GM18498 (cell line): ENCODE data around the gene SCGB1C2.

Experiments used
- ATAC-seq: cut with Tn5 transposase; IDR thresholded peaks from one replicate; pipeline ENCODE4 v1.9.1; 2021; ENCODE audit warnings: mild to moderate bottlenecking, moderate library complexity; ENCODE audit not compliant: unreplicated experiment

The SCGB1C2 gene

GRCh38 chr17:170130-170670, 32.8 kb downstream of the SCGB1C2 start:
- no peak for ATAC-seq

GRCh38 chr17:171871-172270, 34.5 kb downstream of the SCGB1C2 start:
- ATAC-seq = no peak

DNA sequence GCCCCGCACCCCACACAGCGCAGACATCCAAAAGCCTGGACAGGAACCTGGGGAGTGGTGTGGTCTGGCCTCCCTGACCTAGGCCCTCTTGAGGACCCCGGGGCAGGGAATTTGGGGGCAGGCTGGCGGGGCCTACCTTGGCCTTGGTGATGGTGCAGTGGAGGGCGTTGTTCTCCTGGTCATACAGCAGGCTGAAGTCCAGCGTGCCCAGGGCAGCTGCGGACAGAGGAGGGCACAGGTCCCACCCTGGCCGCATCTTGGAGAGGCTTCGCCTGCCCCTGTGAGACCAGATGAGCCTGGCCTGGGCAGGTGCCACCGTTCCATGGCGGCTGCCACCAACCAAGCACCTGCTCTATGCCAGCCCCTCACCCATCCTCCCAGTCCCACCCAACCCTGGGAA, 35.0 kb downstream of the SCGB1C2 start:
- ATAC-seq = no peak

- ATAC-seq = no peak
Observed at GRCh38 chr17:173166-173911, 36.0 kb downstream of the SCGB1C2 start.

DNA sequence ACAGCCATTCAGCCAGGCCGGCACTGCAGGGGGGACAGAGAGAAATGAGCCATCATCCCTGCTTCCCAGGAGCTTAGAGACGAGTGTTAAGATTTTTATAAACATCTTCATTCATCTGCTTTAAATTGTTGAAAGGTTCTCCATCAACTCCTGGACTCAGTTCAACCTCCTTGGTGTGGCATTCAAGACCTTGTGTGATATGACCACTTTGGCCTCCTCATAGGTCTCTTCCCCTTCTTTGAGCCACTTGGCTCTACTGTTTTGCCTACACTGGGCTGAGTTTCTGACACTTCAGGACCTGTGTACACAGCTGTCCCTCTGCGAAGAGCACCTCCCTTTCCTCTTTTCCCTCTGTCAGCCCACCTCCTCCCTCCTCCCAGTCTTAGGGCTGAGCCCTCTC, 39.8 kb downstream of the SCGB1C2 start:
- no peak for ATAC-seq

DNA sequence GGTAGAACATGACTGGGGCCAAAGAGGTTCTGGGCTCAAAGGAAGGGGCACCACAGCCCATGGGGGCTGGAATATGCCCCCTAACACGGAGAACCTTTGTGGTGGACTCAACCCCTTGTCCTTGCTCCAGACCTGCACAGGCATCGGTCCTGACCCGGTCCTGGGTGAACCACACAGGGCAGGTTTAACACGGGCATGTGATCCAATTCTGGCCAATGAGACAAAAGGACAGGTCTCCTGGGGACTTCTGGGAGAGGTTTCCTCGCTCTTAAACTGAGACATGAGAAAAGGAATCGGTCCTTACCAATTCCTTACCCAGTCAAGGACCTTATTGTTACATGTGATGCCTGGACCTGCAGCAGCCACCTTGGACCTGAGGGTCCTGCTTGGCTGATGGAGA, 40.4 kb downstream of the SCGB1C2 start:
- no peak for ATAC-seq

DNA sequence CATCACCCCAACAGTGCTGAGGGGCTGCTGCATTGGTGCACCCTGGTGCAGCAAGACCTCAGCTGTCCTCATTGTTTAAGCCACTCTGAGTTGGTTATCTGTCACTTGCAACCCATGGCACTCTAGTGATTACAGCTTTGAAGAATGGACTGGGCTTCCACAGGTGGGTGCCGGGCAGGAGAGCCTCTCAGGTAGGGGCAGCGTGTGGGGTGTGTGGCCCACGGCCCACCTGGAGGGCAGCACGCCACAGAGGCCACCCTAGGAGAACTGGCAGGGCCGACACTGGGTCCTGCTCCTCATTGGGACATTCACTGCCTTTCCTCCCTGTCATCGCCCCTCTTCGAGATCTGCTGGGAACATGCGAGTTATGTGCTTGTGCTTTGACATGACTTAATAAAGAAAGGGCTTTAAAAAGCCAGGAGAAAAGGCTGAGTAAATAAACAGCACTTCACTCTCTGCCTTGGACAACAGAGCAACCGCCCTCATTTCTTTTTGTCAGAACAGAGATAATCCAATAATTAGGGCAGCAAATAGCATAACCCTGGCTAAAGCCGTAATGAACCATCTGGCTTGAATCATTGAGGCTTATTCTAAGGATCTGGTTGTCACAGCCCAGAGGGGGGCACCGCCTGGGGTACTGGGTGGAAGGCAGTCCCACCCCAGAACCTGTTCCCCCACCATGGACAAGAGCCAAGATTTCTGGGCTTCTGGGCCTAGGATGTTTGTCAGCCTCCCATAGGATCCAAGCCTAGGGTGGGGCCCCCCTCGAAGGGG, 41.1 kb downstream of the SCGB1C2 start:
- ATAC-seq = no peak

GRCh38 chr17:179066-179432, 41.7 kb downstream of the SCGB1C2 start:
- ATAC-seq = no peak

DNA sequence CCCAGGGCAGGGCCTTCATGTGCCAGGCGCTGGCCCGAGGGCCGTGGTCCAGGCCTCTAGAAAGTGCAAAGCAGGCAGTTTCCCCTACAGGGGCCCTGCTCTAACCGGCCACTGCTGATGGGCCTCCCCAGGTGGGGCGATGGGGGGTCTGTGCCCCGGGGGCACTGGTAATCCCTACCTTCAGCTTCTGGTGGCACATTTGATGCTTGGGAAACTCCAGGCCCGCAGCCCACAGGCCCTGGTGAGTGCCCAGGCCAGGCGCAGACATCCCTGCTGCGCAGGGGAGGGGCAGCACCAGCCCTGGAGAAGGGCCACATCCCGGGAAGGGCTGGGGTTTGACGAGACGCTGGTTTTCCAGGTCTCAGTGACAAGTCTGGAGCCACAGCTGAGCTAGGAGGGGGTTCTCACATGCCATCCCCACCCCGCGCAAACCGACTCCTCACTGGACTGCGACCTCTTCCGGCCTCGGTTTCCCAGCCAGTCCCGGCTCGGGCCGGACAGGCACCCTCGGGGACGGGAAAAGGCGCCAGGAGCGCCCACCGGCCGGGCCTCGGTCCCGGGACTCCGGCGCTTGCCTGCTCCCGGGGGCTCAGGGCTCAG, 42.5 kb downstream of the SCGB1C2 start:
- no peak for ATAC-seq

DNA sequence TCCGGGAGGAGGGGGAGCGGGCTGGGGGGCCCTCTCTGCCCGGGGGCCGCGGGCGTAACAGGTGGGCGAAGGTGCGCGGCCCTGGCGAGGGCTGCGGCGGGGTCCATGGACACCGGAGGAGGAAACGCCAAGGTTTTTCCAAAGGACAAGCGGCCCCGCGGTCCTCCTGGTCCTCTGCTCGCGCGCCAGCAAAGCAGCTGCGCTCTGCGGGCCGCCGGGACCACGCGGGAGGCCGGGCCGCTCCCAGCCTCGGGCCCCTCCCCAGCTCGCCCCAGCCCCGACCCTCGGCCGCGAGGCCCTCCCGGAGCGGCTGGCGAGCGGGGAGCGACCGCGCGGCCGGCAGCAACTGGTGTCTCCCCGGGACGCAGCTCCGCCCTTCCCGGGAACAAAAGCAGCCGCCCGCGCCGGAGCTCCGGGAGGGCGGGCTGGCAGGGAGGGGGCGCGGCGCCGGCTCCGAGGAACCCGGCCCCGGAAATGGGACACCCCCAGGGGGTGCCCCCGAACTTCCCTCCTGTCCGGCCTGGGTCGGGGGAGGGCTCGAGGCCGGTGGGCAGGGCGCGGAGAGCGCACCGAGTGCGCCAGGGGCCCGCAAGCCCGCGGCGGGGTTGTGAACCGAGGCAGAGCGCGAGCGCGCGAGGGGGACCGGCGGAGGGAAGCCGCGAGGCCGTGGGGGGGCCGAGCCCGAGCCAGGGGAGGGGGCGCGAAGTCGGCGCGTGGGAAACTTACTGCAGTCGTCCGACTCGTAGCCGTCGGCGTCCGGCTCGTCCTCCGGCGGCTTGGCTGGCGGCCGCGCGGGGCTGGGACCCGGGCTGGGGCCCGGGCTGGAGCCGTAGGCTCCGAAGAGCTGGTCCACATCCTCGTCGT, 43.2 kb downstream of the SCGB1C2 start:
- no peak for ATAC-seq

GRCh38 chr17:181245-182049, 44.1 kb downstream of the SCGB1C2 start, which contains the start of gene DOC2B:
TSS of gene DOC2B (minus strand) at chr17:181650. CDS start at chr17:181479, 171 bp downstream.
- ATAC-seq = no peak

- no peak for ATAC-seq
Observed at GRCh38 chr17:182050-182751, 44.8 kb downstream of the SCGB1C2 start.

DNA sequence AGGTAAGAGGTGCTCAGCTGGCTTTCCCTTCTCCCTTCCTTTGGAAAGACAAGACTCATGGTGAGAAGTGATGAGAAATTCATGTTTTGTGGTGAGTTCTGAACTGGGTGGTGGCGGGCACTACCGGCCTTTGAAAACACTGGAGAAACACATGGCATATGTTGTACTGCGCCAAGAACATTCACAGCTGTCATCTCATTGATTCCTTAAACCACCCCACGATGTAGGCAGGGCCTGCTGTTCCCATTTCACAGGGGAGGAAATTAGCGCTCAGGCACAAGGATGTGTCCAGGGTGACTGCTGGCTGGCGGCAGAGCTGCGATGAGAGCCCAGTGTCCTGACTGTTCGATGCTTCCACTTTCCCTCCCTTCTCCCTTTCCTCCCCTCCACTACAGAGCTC, 45.7 kb downstream of the SCGB1C2 start:
- ATAC-seq = no peak

- no peak for ATAC-seq
Observed at GRCh38 chr17:185445-186138, 48.2 kb downstream of the SCGB1C2 start.

DNA sequence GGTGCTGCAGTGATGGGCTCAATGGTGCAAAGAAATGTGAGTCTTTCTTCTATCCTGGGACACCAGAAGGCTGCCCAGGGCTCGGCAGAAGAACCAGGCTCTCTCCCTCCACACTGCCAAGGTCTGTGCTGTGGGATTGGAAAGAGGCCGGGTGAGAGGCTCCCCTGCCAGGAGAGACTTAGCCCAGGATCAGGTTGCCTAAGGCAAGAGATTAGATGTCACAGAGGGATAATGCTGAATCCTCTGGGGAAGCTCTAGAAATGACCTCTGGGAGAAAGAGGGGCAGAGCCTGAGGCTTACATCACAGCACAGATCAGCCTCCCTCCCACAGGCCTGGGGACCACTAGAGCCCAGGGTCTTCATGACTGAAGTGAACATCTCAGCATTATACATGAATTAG, 49.8 kb downstream of the SCGB1C2 start:
- ATAC-seq = no peak
